WTC11 (cell line): ENCODE results near the gene GABARAPL2. TPM values are rescaled to one million over a fixed set of nuclear protein-coding genes. Genes with fewer than 3 reads are reported as not detected.

Source experiments
- ATAC-seq: fragments of 200-7000 bp; cut with Tn5 transposase; 2 replicates; pipeline ENCODE4 v1.10.0; 2021; ENCODE audit warnings: mild to moderate bottlenecking, moderate library complexity
- CTCF ChIA-PET: fragments of 300-600 bp; sonication (Branson Sonifier 250); formaldehyde crosslinking; loops from one replicate; lab custom pipeline; 2021; ENCODE audit warnings: antibody characterized with exemption; lab: Charles Lee
- POLR2A ChIA-PET: fragments of 350-600 bp; sonication (Branson Sonifier 250); formaldehyde crosslinking; loops from one replicate; lab custom pipeline; 2021; ENCODE audit warnings: antibody characterized with exemption; lab: Charles Lee
- DNase-seq: peaks from one replicate; pipeline ENCODE4 v3.0.0; 2021; ENCODE audit warnings: low spot score
- H3K27ac Mint-ChIP-seq: 2 replicates; pipeline ENCODE4 v1.8.0; 2021; ENCODE audit warnings: mixed read lengths
- H3K27me3 Mint-ChIP-seq: 2 replicates; pipeline ENCODE4 v1.8.0; 2021; ENCODE audit warnings: low read depth, mild to moderate bottlenecking, moderate library complexity, mixed read lengths
- H3K36me3 Mint-ChIP-seq: 2 replicates; pipeline ENCODE4 v1.8.0; 2021; ENCODE audit warnings: mixed read lengths
- H3K4me1 Mint-ChIP-seq: 2 replicates; pipeline ENCODE4 v1.8.0; 2022; ENCODE audit warnings: mixed read lengths
- H3K4me3 Mint-ChIP-seq: 2 replicates; pipeline ENCODE4 v1.8.0; 2021; ENCODE audit warnings: mild to moderate bottlenecking, moderate library complexity, mixed read lengths
- H3K9me3 Mint-ChIP-seq: 2 replicates; pipeline ENCODE4 v1.8.0; 2021; ENCODE audit warnings: mixed read lengths
- FOXP1 ChIP-seq: sonication (generic); formaldehyde crosslinking; IDR thresholded peaks from 2 replicates; pipeline ENCODE4 v1.8.0; 2022; ENCODE audit warnings: missing genetic modification reagents, mild to moderate bottlenecking, moderate library complexity, borderline replicate concordance
- KAT7 ChIP-seq: sonication (generic); formaldehyde crosslinking; IDR thresholded peaks from 2 replicates; pipeline ENCODE4 v1.8.1; 2023; ENCODE audit warnings: missing genetic modification reagents, mild to moderate bottlenecking, borderline replicate concordance
- MAX ChIP-seq: sonication (generic); formaldehyde crosslinking; IDR thresholded peaks from 2 replicates; pipeline ENCODE4 v1.8.0; 2022; ENCODE audit warnings: mild to moderate bottlenecking, missing genetic modification reagents
- RORB ChIP-seq: fragments of 250-450 bp; sonication (Bioruptor Pico); IDR thresholded peaks from 2 replicates; pipeline ENCODE4 v1.9.0; 2021; ENCODE audit warnings: mild to moderate bottlenecking
- SMAD3 ChIP-seq: sonication (generic); formaldehyde crosslinking; IDR thresholded peaks from 2 replicates; pipeline ENCODE4 v1.8.0; 2022; ENCODE audit warnings: missing genetic modification reagents, mild to moderate bottlenecking, borderline replicate concordance
- TCF7 ChIP-seq: sonication (generic); formaldehyde crosslinking; IDR thresholded peaks from 2 replicates; pipeline ENCODE4 v1.8.0; 2022; ENCODE audit warnings: mild to moderate bottlenecking, low read depth, missing genetic modification reagents, moderate library complexity
- TEAD4 ChIP-seq: sonication (generic); formaldehyde crosslinking; IDR thresholded peaks from 2 replicates; pipeline ENCODE4 v1.8.0; 2022; ENCODE audit warnings: mild to moderate bottlenecking, missing genetic modification reagents
- ZNF263 ChIP-seq: sonication (generic); formaldehyde crosslinking; IDR thresholded peaks from 2 replicates; pipeline ENCODE4 v1.8.1; 2022; ENCODE audit warnings: low read depth, mild to moderate bottlenecking, moderate library complexity, missing genetic modification reagents
- ZNF423 ChIP-seq: fragments of 250-450 bp; sonication (Bioruptor Pico); IDR thresholded peaks from 2 replicates; pipeline ENCODE4 v2.1.2; 2022; ENCODE audit warnings: mild to moderate bottlenecking, moderate library complexity
- ZNF671 ChIP-seq: fragments of 250-450 bp; sonication (Bioruptor Pico); IDR thresholded peaks from 2 replicates; pipeline ENCODE4 v1.8.0; 2021; ENCODE audit warnings: mild to moderate bottlenecking
- total RNA-seq: library from RNA; stranded (reverse); gene quantifications from 3 replicates; pipeline ENCODE4 v1.2.3, GENCODE V29; 2021
- TF ChIP-seq, protein P1 (sequence below): sonication (generic); formaldehyde crosslinking; IDR thresholded peaks from 2 replicates; pipeline ENCODE4 v1.8.1; 2022; ENCODE audit warnings: mild to moderate bottlenecking, missing genetic modification reagents, moderate library complexity, borderline replicate concordance
- TF ChIP-seq, protein P2 (sequence below): sonication (generic); formaldehyde crosslinking; IDR thresholded peaks from 2 replicates; pipeline ENCODE4 v1.8.1; 2022; ENCODE audit warnings: low read depth, mild to moderate bottlenecking, moderate library complexity, missing genetic modification reagents, borderline replicate concordance
- TF ChIP-seq, protein P3 (sequence below): fragments of 200-600 bp; IDR thresholded peaks from 2 replicates; pipeline ENCODE4 v1.8.0; 2022; ENCODE audit warnings: antibody characterized with exemption
- TF ChIP-seq, protein P4 (sequence below): sonication (generic); formaldehyde crosslinking; IDR thresholded peaks from 2 replicates; pipeline ENCODE4 v1.8.1; 2022; ENCODE audit warnings: missing genetic modification reagents, borderline replicate concordance
- TF ChIP-seq, protein P5 (sequence below): sonication (generic); formaldehyde crosslinking; IDR thresholded peaks from 2 replicates; pipeline ENCODE4 v1.8.0; 2022; ENCODE audit warnings: mild to moderate bottlenecking, missing genetic modification reagents

Gene GABARAPL2
- total RNA-seq, 1 experiment from 2014 or later = 60.8 TPM

- no peaks in the 10 kb centered on the region for H3K27me3 Mint-ChIP-seq
- peak; percentile 33 for DNase-seq
- no peaks in the 10 kb centered on the region for H3K9me3 Mint-ChIP-seq
- peaks cover 21% of the 10 kb centered on the region; the same call in 1 of the 2 replicates for H3K36me3 Mint-ChIP-seq
- H3K4me1 Mint-ChIP-seq = peaks cover 35% of the 10 kb centered on the region
- peak overlapping the region; percentile 100 for H3K4me3 Mint-ChIP-seq
- no peak overlapping the region for H3K27ac Mint-ChIP-seq
- ChIA-PET CTCF (interaction anchor here (0.7 to 3.5 kb wide), 7 partner anchors 16 to 368 kb away, joined by 3 to 20 read pairs (median 7); partner anchors contain the start of gene ADAT1), POLR2A (interaction anchor here (1.7 kb wide), 1 partner anchor 72 kb away, joined by 5 read pairs; the partner anchor contains the start of gene CHST6)
- TF ChIP-seq, protein P1, sequence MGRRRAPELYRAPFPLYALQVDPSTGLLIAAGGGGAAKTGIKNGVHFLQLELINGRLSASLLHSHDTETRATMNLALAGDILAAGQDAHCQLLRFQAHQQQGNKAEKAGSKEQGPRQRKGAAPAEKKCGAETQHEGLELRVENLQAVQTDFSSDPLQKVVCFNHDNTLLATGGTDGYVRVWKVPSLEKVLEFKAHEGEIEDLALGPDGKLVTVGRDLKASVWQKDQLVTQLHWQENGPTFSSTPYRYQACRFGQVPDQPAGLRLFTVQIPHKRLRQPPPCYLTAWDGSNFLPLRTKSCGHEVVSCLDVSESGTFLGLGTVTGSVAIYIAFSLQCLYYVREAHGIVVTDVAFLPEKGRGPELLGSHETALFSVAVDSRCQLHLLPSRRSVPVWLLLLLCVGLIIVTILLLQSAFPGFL (CRISPR knock-in tag) = no peak
- TF ChIP-seq RORB (CRISPR knock-in tag) (no peak), MAX (CRISPR knock-in tag) (peak; percentile 6; the same call in 1 of the 2 replicates), TEAD4 (CRISPR knock-in tag) (no peak), FOXP1 (0 out of 2 replicates have a peak, but pooled peaks have one; percentile 37), SMAD3 (CRISPR knock-in tag) (no peak), ZNF671 (no peak), ZNF263 (CRISPR knock-in tag) (no peak)
- TF ChIP-seq, protein P2, sequence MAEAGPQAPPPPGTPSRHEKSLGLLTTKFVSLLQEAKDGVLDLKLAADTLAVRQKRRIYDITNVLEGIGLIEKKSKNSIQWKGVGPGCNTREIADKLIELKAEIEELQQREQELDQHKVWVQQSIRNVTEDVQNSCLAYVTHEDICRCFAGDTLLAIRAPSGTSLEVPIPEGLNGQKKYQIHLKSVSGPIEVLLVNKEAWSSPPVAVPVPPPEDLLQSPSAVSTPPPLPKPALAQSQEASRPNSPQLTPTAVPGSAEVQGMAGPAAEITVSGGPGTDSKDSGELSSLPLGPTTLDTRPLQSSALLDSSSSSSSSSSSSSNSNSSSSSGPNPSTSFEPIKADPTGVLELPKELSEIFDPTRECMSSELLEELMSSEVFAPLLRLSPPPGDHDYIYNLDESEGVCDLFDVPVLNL (CRISPR knock-in tag) = 0 out of 2 replicates have a peak, but pooled peaks have one; percentile 4
- TF ChIP-seq, protein P3, sequence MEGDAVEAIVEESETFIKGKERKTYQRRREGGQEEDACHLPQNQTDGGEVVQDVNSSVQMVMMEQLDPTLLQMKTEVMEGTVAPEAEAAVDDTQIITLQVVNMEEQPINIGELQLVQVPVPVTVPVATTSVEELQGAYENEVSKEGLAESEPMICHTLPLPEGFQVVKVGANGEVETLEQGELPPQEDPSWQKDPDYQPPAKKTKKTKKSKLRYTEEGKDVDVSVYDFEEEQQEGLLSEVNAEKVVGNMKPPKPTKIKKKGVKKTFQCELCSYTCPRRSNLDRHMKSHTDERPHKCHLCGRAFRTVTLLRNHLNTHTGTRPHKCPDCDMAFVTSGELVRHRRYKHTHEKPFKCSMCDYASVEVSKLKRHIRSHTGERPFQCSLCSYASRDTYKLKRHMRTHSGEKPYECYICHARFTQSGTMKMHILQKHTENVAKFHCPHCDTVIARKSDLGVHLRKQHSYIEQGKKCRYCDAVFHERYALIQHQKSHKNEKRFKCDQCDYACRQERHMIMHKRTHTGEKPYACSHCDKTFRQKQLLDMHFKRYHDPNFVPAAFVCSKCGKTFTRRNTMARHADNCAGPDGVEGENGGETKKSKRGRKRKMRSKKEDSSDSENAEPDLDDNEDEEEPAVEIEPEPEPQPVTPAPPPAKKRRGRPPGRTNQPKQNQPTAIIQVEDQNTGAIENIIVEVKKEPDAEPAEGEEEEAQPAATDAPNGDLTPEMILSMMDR = no peak
- TF ChIP-seq, protein P4, sequence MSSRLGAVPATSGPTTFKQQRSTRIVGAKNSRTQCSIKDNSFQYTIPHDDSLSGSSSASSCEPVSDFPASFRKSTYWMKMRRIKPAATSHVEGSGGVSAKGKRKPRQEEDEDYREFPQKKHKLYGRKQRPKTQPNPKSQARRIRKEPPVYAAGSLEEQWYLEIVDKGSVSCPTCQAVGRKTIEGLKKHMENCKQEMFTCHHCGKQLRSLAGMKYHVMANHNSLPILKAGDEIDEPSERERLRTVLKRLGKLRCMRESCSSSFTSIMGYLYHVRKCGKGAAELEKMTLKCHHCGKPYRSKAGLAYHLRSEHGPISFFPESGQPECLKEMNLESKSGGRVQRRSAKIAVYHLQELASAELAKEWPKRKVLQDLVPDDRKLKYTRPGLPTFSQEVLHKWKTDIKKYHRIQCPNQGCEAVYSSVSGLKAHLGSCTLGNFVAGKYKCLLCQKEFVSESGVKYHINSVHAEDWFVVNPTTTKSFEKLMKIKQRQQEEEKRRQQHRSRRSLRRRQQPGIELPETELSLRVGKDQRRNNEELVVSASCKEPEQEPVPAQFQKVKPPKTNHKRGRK (CRISPR knock-in tag) = no peak
- TF ChIP-seq, protein P5, sequence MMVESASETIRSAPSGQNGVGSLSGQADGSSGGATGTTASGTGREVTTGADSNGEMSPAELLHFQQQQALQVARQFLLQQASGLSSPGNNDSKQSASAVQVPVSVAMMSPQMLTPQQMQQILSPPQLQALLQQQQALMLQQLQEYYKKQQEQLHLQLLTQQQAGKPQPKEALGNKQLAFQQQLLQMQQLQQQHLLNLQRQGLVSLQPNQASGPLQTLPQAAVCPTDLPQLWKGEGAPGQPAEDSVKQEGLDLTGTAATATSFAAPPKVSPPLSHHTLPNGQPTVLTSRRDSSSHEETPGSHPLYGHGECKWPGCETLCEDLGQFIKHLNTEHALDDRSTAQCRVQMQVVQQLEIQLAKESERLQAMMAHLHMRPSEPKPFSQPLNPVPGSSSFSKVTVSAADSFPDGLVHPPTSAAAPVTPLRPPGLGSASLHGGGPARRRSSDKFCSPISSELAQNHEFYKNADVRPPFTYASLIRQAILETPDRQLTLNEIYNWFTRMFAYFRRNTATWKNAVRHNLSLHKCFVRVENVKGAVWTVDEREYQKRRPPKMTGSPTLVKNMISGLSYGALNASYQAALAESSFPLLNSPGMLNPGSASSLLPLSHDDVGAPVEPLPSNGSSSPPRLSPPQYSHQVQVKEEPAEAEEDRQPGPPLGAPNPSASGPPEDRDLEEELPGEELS = no peak
- ATAC-seq = peak; percentile 5; the same call in 1 of the 2 replicates
Measured at GRCh38 chr16:75566758-75567255, 628 bp downstream of the GABARAPL2 start.

- ChIA-PET POLR2A (interaction anchor here (0.5 kb wide), 1 partner anchor 81 kb away, joined by 8 read pairs; no protein-coding TSS in a partner anchor), CTCF (interaction anchor here (1.3 kb wide), 1 partner anchor 369 kb away, joined by 4 read pairs; no protein-coding TSS in a partner anchor)
- Mint-ChIP-seq H3K36me3 (peaks cover 29% of the 10 kb centered on the region; the same call in 1 of the 2 replicates), H3K9me3 (no peaks in the 10 kb centered on the region), H3K4me1 (peaks cover 35% of the 10 kb centered on the region), H3K27me3 (no peaks in the 10 kb centered on the region), H3K4me3 (peak overlapping the region; percentile 100), H3K27ac (peak overlapping the region; percentile 20; the same call in 1 of the 2 replicates)
- ATAC-seq (no peak), DNase-seq (no peak)
- no peak for TF ChIP-seq ZNF423 (CRISPR knock-in tag)
- no peak for TF ChIP-seq TCF7 (CRISPR knock-in tag)
- no peak for TF ChIP-seq TEAD4 (CRISPR knock-in tag)
- TF ChIP-seq KAT7 (CRISPR knock-in tag) = no peak
- TF ChIP-seq MAX (CRISPR knock-in tag) = no peak
Measured at GRCh38 chr16:75567911-75568310, 1.7 kb downstream of the GABARAPL2 start.
